PFSK-1 (cell line): Measurements from ENCODE around the gene MPPED1.

ENCODE experiments used
- POLR2AphosphoS5 ChIP-seq: IDR thresholded peaks from 2 replicates; pipeline ENCODE4 v1.6.1; 2012; ENCODE audit warnings: low read depth, mild to moderate bottlenecking, control low read depth, low read length, moderate library complexity
- REST ChIP-seq, 2 experiments: IDR thresholded peaks; 2 replicates each; pipeline versions ENCODE4 v1.6.1 to v1.8.0; 2011 to 2012; ENCODE audit warnings: low read depth in 2 of 2, low read length in 2 of 2, control low read depth in 1 of 2, inconsistent platforms in 1 of 2, mild to moderate bottlenecking in 1 of 2, moderate library complexity in 1 of 2; ENCODE audit not compliant: insufficient read depth in 1 of 2
- SIN3A ChIP-seq: IDR thresholded peaks from 2 replicates; pipeline ENCODE4 v1.6.1; 2012; ENCODE audit warnings: mild to moderate bottlenecking, low read length, moderate library complexity, borderline replicate concordance; ENCODE audit not compliant: insufficient read depth
- TAF1 ChIP-seq: IDR thresholded peaks from 2 replicates; pipeline ENCODE4 v1.6.1; 2012; ENCODE audit warnings: low read length, control low read depth, borderline replicate concordance; ENCODE audit not compliant: insufficient read depth

DNA sequence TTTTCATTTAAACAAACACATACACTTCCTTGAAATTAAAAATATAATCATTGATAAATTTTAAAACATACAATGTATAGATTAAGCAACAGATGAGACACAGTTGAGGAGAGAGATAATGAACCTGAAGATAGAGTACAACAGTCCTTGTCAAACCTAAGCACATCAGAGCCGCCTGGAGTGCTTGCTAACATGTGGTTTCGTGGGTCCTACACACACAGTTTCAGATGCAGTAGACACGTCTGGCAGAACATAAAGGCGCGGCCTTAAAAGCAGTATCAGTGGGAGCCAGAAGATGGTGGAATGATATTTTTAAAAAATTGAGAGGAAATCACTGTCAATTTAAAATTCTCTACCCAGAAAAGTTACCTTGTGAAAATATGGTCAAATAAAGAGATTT is 134.4 kb downstream of the MPPED1 start:
- TF ChIP-seq TAF1 (no peak), REST (IDR thresholded peaks at IDR 0.05; ENCODE audit: insufficient read depth in 1 of 2, low read depth in 2 of 2, low read length in 2 of 2) (no peak), POLR2AphosphoS5 (no peak), SIN3A (no peak)
